ENCODE data around the gene SPEM3.

Gene SPEM3

DNA sequence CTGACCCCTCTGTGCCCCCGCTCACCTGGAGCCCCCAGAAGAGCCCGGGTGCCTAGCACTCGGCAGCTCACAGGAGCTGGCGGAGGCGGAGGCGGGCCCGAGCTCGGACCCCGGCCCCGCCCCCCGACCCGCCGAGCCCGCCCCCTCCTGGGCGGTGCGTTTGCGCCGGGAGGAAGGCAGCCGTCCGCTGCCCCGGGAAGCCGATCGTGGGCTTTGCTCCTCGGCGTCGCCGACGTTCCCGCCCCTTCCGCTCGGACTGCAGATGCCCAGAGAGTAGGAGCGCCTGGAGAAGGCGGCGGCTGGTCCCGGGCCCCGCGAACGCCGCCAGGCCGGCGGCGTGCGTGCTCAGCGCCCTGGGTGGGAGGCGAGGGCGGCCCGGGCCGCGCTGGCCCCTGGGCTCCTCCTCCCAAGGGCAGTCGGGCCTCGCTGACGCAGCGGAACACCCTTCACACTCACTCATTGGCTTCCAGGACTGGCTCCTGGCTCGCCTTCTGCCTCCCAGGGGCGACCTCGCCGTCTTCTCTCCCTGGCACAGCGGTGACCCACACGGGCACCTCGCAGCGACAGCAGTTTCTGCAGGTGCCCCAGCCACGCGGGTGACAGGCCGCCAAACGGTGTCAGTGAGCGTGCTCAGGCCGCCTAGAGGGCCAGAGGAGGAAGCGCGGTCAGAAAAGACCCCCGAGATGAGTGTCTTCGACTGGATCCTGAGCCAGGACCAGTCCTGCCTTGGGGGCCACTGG, 34.0 kb upstream of the SPEM3 start, which contains the start of gene PLSCR3:
TSS of gene PLSCR3 (minus strand) at position 74 of the 740 bp plus-strand sequence. CDS start 415 bp downstream, outside the sequence.
- H3F3A ChIP-seq (ENCODE audit: insufficient read depth) = 0 out of 2 replicates have a peak, but pooled peaks cover 3% of the 10 kb centered on the region
- H3K36me3 ChIP-seq (ENCODE audit: low read length) = no peaks in the 10 kb centered on the region
- H3K4me3 ChIP-seq (ENCODE audit: insufficient read depth, low read length, poor library complexity, severe bottlenecking) = peak within 1 kb of the TSS; percentile 71
- no peaks in the 10 kb centered on the region for H3K79me2 ChIP-seq (ENCODE audit: insufficient read depth, low read length)
- H2AFZ ChIP-seq (ENCODE audit: low read depth, low read length, severe bottlenecking) = peak within 1 kb of the TSS; percentile 94
- no peaks in the 10 kb centered on the region for H3K27me3 ChIP-seq (ENCODE audit: low read length)
- H3K9ac ChIP-seq (ENCODE audit: low read length) = peak within 1 kb of the TSS; percentile 80
- TF ChIP-seq, protein P1, sequence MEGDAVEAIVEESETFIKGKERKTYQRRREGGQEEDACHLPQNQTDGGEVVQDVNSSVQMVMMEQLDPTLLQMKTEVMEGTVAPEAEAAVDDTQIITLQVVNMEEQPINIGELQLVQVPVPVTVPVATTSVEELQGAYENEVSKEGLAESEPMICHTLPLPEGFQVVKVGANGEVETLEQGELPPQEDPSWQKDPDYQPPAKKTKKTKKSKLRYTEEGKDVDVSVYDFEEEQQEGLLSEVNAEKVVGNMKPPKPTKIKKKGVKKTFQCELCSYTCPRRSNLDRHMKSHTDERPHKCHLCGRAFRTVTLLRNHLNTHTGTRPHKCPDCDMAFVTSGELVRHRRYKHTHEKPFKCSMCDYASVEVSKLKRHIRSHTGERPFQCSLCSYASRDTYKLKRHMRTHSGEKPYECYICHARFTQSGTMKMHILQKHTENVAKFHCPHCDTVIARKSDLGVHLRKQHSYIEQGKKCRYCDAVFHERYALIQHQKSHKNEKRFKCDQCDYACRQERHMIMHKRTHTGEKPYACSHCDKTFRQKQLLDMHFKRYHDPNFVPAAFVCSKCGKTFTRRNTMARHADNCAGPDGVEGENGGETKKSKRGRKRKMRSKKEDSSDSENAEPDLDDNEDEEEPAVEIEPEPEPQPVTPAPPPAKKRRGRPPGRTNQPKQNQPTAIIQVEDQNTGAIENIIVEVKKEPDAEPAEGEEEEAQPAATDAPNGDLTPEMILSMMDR (IDR thresholded peaks at IDR 0.05; ENCODE audit: insufficient read depth, low read length, poor library complexity, severe bottlenecking) = no peak
- TF ChIP-seq EZH2phosphoT487 (conservative IDR thresholded peaks at IDR 0.05; ENCODE audit: low read length) = no peak
- no peaks in the 10 kb centered on the region for H3K9me2 ChIP-seq (replicated peaks; ENCODE audit: insufficient read depth, low read length)
- H4K20me1 ChIP-seq (ENCODE audit: low read depth, low read length) = no peaks in the 10 kb centered on the region
- peak within 1 kb of the TSS; percentile 82 for H3K4me2 ChIP-seq (ENCODE audit: low read depth, low read length, poor library complexity, severe bottlenecking)
- peak within 1 kb of the TSS; percentile 40 for H3K27ac ChIP-seq (ENCODE audit: low read depth, low read length)
- no peaks in the 10 kb centered on the region for H3K9me3 ChIP-seq (ENCODE audit: insufficient read depth, low read length)

DNA sequence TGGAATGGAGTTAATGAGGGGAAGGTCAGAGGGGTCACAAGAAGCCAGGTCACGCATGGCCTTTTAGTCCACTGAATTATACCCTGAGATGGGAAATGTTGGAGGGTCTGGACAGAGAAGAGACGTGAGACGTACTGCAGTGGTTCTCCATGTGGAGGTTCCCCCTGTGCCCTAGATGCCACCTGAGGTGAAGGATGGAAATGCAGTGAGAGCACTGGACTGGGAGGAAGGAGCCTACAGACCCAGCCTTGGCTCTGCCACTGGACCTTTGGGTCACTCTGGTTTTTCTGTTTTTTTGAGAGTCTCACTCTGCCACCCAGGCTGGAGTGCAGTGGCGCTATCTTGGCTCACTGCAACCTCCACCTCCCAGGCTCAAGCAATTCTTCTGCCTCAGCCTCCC, 32.5 kb upstream of the SPEM3 start:
- H4K20me1 ChIP-seq (ENCODE audit: low read depth, low read length) = no peaks in the 10 kb centered on the region
- no peak overlapping the region for H3K27ac ChIP-seq (ENCODE audit: low read depth, low read length)
- H3K79me2 ChIP-seq (ENCODE audit: insufficient read depth, low read length) = no peaks in the 10 kb centered on the region
- H3K9me3 ChIP-seq (ENCODE audit: insufficient read depth, low read length) = no peaks in the 10 kb centered on the region
- TF ChIP-seq, protein P1 (IDR thresholded peaks at IDR 0.05; ENCODE audit: insufficient read depth, low read length, poor library complexity, severe bottlenecking) = no peak
- no peak for TF ChIP-seq EZH2phosphoT487 (conservative IDR thresholded peaks at IDR 0.05; ENCODE audit: low read length)
- no peaks in the 10 kb centered on the region for H3K27me3 ChIP-seq (ENCODE audit: low read length)
- H3F3A ChIP-seq (ENCODE audit: insufficient read depth) = 0 out of 2 replicates have a peak, but pooled peaks cover 3% of the 10 kb centered on the region
- H3K9ac ChIP-seq (ENCODE audit: low read length) = no peak overlapping the region
- H3K36me3 ChIP-seq (ENCODE audit: low read length) = no peaks in the 10 kb centered on the region
- no peak overlapping the region for H3K4me2 ChIP-seq (ENCODE audit: low read depth, low read length, poor library complexity, severe bottlenecking)
- H3K9me2 ChIP-seq (replicated peaks; ENCODE audit: insufficient read depth, low read length) = no peaks in the 10 kb centered on the region
- H2AFZ ChIP-seq (ENCODE audit: low read depth, low read length, severe bottlenecking) = no peak overlapping the region
- H3K4me3 ChIP-seq (ENCODE audit: insufficient read depth, low read length, poor library complexity, severe bottlenecking) = no peak overlapping the region

DNA sequence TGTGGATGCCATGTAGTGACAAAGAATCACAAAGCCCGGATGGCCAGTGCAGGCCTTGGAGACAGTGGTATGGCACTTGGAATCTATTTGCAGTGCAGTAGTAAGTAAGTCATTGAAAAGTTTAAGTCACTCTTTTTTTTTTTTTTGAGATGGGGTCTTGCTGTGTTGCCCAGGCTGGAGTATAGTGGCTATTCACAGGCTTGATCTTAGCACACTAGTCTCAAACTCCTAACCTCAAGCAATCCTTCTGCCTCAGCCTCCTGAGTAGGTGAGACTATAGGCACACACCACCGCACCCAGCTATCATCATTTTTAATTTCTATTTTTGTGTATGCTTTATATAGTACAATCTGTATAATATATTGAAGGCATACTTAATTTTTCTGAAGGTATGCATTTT, 30.0 kb upstream of the SPEM3 start:
- H3K9ac ChIP-seq (ENCODE audit: low read length) = no peak overlapping the region

More for the DNA sequence above, 30.0 kb upstream of the SPEM3 start:
- H3K9me3 ChIP-seq (ENCODE audit: insufficient read depth, low read length) = no peaks in the 10 kb centered on the region
- H3K4me3 ChIP-seq (ENCODE audit: insufficient read depth, low read length, poor library complexity, severe bottlenecking) = no peak overlapping the region
- no peaks in the 10 kb centered on the region for H3F3A ChIP-seq (ENCODE audit: insufficient read depth)
- no peaks in the 10 kb centered on the region for H3K27me3 ChIP-seq (ENCODE audit: low read length)
- H3K9me2 ChIP-seq (replicated peaks; ENCODE audit: insufficient read depth, low read length) = no peaks in the 10 kb centered on the region
- H3K36me3 ChIP-seq (ENCODE audit: low read length) = no peaks in the 10 kb centered on the region
- H3K27ac ChIP-seq (ENCODE audit: low read depth, low read length) = no peak overlapping the region
- TF ChIP-seq EZH2phosphoT487 (conservative IDR thresholded peaks at IDR 0.05; ENCODE audit: low read length) = no peak
- no peak overlapping the region for H2AFZ ChIP-seq (ENCODE audit: low read depth, low read length, severe bottlenecking)
- H4K20me1 ChIP-seq (ENCODE audit: low read depth, low read length) = no peaks in the 10 kb centered on the region
- no peaks in the 10 kb centered on the region for H3K79me2 ChIP-seq (ENCODE audit: insufficient read depth, low read length)
- H3K4me2 ChIP-seq (ENCODE audit: low read depth, low read length, poor library complexity, severe bottlenecking) = no peak overlapping the region

Data from SU-DHL-6 (cell line).